ENCODE measurements around the gene ATF7. TPM values are rescaled to one million over a fixed set of nuclear protein-coding genes. Genes with fewer than 3 reads are reported as not detected.
"Not testable (repeated sequence)": the region's sequence is repeated elsewhere in the genome, so short reads cannot be mapped to it uniquely, and the experiment has no call there.

ATF7 gene
- total and polyA plus RNA-seq, 2 of the 13 experiments (the other 11 are each of a cell fraction or from before 2014, with no cell fraction given), result 9.6 to 16.2 TPM

DNA sequence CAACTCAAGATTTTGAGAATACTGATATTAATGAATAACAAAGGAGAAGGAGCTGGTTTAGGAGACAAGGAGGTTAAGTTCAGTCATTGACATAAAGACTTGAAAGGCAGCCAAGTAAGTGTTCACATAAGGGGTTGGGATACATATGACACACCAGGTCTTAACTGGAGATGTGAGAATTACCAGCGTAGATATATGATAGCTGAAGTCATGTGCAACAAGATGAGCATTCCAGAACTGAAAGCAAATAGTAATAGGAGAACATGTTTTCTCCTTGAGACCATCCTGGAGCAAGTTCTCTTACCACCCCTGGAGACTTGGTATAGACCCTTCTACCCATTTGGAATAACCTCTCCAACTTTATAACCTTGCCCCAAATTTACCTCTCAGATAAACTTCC, 75.6 kb downstream of the ATF7 start:
- intact Hi-C loops (cut with micrococcal nuclease; ENCODE audit: unreplicated experiment) (no loop called here), in situ Hi-C loops (cut with HindIII; ENCODE audit: extremely low pct_ligation_motif_present, low pct_unique_long_range_greater_than_20kb) (no loop called here)
- POLR2A ChIA-PET, result interaction anchor here (1.6 kb wide), 1 partner anchor 108 kb away, joined by 3 read pairs; no protein-coding TSS in a partner anchor
- Histone ChIP-seq H3K4me2 (ENCODE audit: low read depth, low read length) (no peak overlapping the region), H3K4me3 (replicated peaks in 1 of 3; ENCODE audit: insufficient read depth in 1 of 3, low read depth in 2 of 3, low read length in 3 of 3) (no peak overlapping the region), H3K4me1 (ENCODE audit: insufficient read depth, low read length) (peaks cover 2% of the 10 kb centered on the region; the same call in 1 of the 2 replicates), H4K20me1 (ENCODE audit: insufficient read depth, low read length) (no peaks in the 10 kb centered on the region), H3K36me3 (replicated peaks in 1 of 2; ENCODE audit: control insufficient read depth in 1 of 2, insufficient read depth in 2 of 2, low read length in 2 of 2) (peaks cover 10 to 33% of the 10 kb centered on the region in 2 experiments), H3K79me2 (ENCODE audit: insufficient read depth, low read length) (no peaks in the 10 kb centered on the region), H2AFZ (ENCODE audit: low read length) (no peak overlapping the region), H3K27ac (ENCODE audit: extremely low read length, insufficient read depth, low read length) (no peak overlapping the region), H3K27me3 (ENCODE audit: control insufficient read depth in 1 of 2, insufficient read depth in 2 of 2, low read length in 2 of 2) (no peaks in the 10 kb centered on the region), H3K9ac (ENCODE audit: insufficient read depth, low read depth, low read length) (no peak overlapping the region), H3K9me3 (ENCODE audit: low read length) (no peaks in the 10 kb centered on the region)
- CTCF ChIA-PET (ENCODE audit: low intra/inter-chr PET ratio, low total read pairs), result no interaction called here
- DNase-seq (ENCODE audit: low spot score) (no peak), FAIRE-seq (no peak), ATAC-seq (no peak)
- BruUV-seq (replicated peaks), result no TSS peak
- WGBS (ENCODE audit: low lambda C conversion rate), result 100% methylated on average over 1 of the region's 1 CpG
- TF ChIP-seq, protein P1, sequence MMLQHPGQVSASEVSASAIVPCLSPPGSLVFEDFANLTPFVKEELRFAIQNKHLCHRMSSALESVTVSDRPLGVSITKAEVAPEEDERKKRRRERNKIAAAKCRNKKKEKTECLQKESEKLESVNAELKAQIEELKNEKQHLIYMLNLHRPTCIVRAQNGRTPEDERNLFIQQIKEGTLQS (CRISPR knock-in tag; IDR thresholded peaks at IDR 0.05), result no peak

DNA sequence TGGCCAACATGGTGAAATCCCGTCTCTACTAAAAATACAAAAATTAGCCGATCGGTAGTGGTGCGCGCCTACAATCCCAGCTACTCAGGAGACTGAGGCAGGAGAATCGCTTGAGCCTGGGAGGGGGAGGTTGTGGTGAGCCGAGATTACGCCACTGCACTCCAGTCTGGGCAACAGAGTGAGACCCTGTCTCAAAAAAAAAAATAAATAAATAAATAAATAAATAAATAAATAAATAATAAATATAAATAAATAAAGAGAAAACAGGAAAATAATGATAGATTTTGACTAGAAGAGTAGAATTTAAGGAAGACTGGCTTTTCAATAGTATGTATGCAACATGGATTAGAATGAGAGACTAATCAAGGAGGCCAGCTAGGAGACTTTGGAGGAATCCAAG, 76.1 kb downstream of the ATF7 start:
- H3K79me2 ChIP-seq (ENCODE audit: insufficient read depth, low read length); ATAC-seq; DNase-seq (ENCODE audit: low spot score); in situ Hi-C loops (cut with HindIII; ENCODE audit: extremely low pct_ligation_motif_present, low pct_unique_long_range_greater_than_20kb); H3K9ac ChIP-seq (ENCODE audit: insufficient read depth, low read depth, low read length); intact Hi-C loops (cut with micrococcal nuclease; ENCODE audit: unreplicated experiment); H3K27me3 ChIP-seq (ENCODE audit: control insufficient read depth in 1 of 2, insufficient read depth in 2 of 2, low read length in 2 of 2); H3K4me1 ChIP-seq (ENCODE audit: insufficient read depth, low read length); H2AFZ ChIP-seq (ENCODE audit: low read length); H3K4me3 ChIP-seq (replicated peaks in 1 of 3; ENCODE audit: insufficient read depth in 1 of 3, low read depth in 2 of 3, low read length in 3 of 3); CTCF ChIA-PET (ENCODE audit: low intra/inter-chr PET ratio, low total read pairs); H3K9me3 ChIP-seq (ENCODE audit: low read length); H3K4me2 ChIP-seq (ENCODE audit: low read depth, low read length); H3K27ac ChIP-seq (ENCODE audit: extremely low read length, insufficient read depth, low read length); FAIRE-seq; H4K20me1 ChIP-seq (ENCODE audit: insufficient read depth, low read length); BruUV-seq (replicated peaks): not testable (repeated sequence)
- 98% methylated on average over 8 of the region's 8 CpGs for WGBS (ENCODE audit: low lambda C conversion rate)
- peaks cover 10 to 33% of the 10 kb centered on the region in 2 experiments for H3K36me3 ChIP-seq (replicated peaks in 1 of 2; ENCODE audit: control insufficient read depth in 1 of 2, insufficient read depth in 2 of 2, low read length in 2 of 2)
- POLR2A ChIA-PET, result interaction anchor here (1.6 kb wide), 1 partner anchor 109 kb away, joined by 3 read pairs; no protein-coding TSS in a partner anchor

DNA sequence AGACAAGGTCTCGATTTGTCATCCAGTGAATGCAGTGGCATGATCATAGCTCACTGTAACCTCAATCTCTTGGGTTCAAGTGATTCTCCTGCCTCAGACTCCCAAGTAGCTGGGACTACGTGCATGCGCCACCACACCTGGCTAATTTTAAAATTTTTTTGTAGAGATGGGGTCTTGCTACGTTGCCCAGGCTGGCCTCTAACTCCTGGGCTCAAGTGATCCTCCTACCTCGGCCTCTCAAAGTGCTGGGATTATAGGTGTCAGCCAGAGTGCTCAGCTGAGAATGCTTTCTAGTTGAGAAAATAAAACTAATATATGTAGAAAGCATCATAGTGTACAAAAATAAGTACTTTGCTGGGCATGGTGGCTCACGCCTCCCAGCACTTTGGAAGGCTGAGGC, 77.8 kb downstream of the ATF7 start:
- POLR2A ChIA-PET, result not testable (repeated sequence)

More for the DNA sequence above, 77.8 kb downstream of the ATF7 start:
- FAIRE-seq; ATAC-seq; CTCF ChIA-PET (ENCODE audit: low intra/inter-chr PET ratio, low total read pairs); in situ Hi-C loops (cut with HindIII; ENCODE audit: extremely low pct_ligation_motif_present, low pct_unique_long_range_greater_than_20kb); H3K9ac ChIP-seq (ENCODE audit: insufficient read depth, low read depth, low read length); H3K9me3 ChIP-seq (ENCODE audit: low read length); H3K4me3 ChIP-seq (replicated peaks in 1 of 3; ENCODE audit: insufficient read depth in 1 of 3, low read depth in 2 of 3, low read length in 3 of 3); H3K27ac ChIP-seq (ENCODE audit: extremely low read length, insufficient read depth, low read length); H2AFZ ChIP-seq (ENCODE audit: low read length); DNase-seq (ENCODE audit: low spot score); H3K79me2 ChIP-seq (ENCODE audit: insufficient read depth, low read length); BruUV-seq (replicated peaks); intact Hi-C loops (cut with micrococcal nuclease; ENCODE audit: unreplicated experiment); H4K20me1 ChIP-seq (ENCODE audit: insufficient read depth, low read length); H3K4me2 ChIP-seq (ENCODE audit: low read depth, low read length); H3K27me3 ChIP-seq (ENCODE audit: control insufficient read depth in 1 of 2, insufficient read depth in 2 of 2, low read length in 2 of 2): not testable (repeated sequence)
- 96% methylated on average over 6 of the region's 6 CpGs for WGBS (ENCODE audit: low lambda C conversion rate)
- H3K4me1 ChIP-seq (ENCODE audit: insufficient read depth, low read length), result peaks cover 19% of the 10 kb centered on the region
- H3K36me3 ChIP-seq (replicated peaks in 1 of 2; ENCODE audit: control insufficient read depth in 1 of 2, insufficient read depth in 2 of 2, low read length in 2 of 2), result peaks cover 10 to 35% of the 10 kb centered on the region in 2 experiments

All from HepG2 (cell line).